ENCODE results near the gene ADAM17. TPM values are rescaled to one million over a fixed set of nuclear protein-coding genes. Genes with fewer than 3 reads are reported as not detected.
"Not testable (repeated sequence)": the region's sequence is repeated elsewhere in the genome, so short reads cannot be mapped to it uniquely, and the experiment has no call there.

Gene ADAM17
- 10 to 100 TPM; 20.7 to 25.0 TPM for total RNA-seq

- ChIA-PET POLR2A (interaction anchor here (0.6 to 3.5 kb wide), 42 partner anchors 9 to 721 kb away, joined by 3 to 47 read pairs (median 4); partner anchors contain the start of genes CPSF3, IAH1, ITGB1BP1 and TAF1B), CTCF (interaction anchor here (0.6 to 2.9 kb wide), 18 partner anchors 12 to 245 kb away, joined by 3 to 16 read pairs (median 4); partner anchors contain the start of genes IAH1 and YWHAQ)
- Mint-ChIP-seq H3K36me3 (ENCODE audit: low read depth) (peaks cover 16% of the 10 kb centered on the region), H3K27me3 (ENCODE audit: low read depth) (no peaks in the 10 kb centered on the region), H3K27ac (peak within 1 kb of the TSS; percentile 98), H3K4me3 (peak within 1 kb of the TSS; percentile 99), H3K9me3 (ENCODE audit: insufficient read depth) (no peaks in the 10 kb centered on the region), H3K4me1 (ENCODE audit: low read depth) (peaks cover 61% of the 10 kb centered on the region)
- ATAC-seq (peak; percentile 94), DNase-seq (peak; percentile 89)
These were observed at the start of gene ADAM17 for GRCh38 chr2:9555297-9556120. ADAM17 (minus strand) TSS chr2:9555830; CDS start chr2:9555605, 225 bp downstream.

- peaks cover 12% of the 10 kb centered on the region for H3K4me1 Mint-ChIP-seq (ENCODE audit: low read depth)
- peaks cover 15% of the 10 kb centered on the region for H3K9me3 Mint-ChIP-seq (ENCODE audit: insufficient read depth)
- POLR2A ChIA-PET: interaction anchor here (0.9 to 2.9 kb wide), 2 partner anchors 7 to 47 kb away, joined by 3 to 8 read pairs; partner anchors contain the start of gene ADAM17
- peaks cover 71% of the 10 kb centered on the region for H3K36me3 Mint-ChIP-seq (ENCODE audit: low read depth)
- ATAC-seq: no peak
- H3K27ac Mint-ChIP-seq: no peak overlapping the region
- no peak overlapping the region for H3K4me3 Mint-ChIP-seq
- no peaks in the 10 kb centered on the region for H3K27me3 Mint-ChIP-seq (ENCODE audit: low read depth)
- DNase-seq: no peak
- CTCF ChIA-PET: interaction anchor here (1.0 kb wide), 2 partner anchors 18 to 28 kb away, joined by 3 read pairs; partner anchors contain the start of gene YWHAQ
These were observed 46.8 kb upstream of the ADAM17 start for GRCh38 chr2:9602412-9602811.

- ATAC-seq (no peak), DNase-seq (no peak)
- Mint-ChIP-seq H3K27me3 (ENCODE audit: low read depth) (no peaks in the 10 kb centered on the region), H3K4me3 (no peak overlapping the region), H3K4me1 (ENCODE audit: low read depth) (peaks cover 17% of the 10 kb centered on the region), H3K36me3 (ENCODE audit: low read depth) (peaks cover 72% of the 10 kb centered on the region), H3K9me3 (ENCODE audit: insufficient read depth) (peaks cover 15% of the 10 kb centered on the region), H3K27ac (no peak overlapping the region)
- ChIA-PET POLR2A (interaction anchor here (2.9 kb wide), 1 partner anchor 46 kb away, joined by 8 read pairs; the partner anchor contains the start of gene ADAM17), CTCF (interaction anchor here (1.0 kb wide), 2 partner anchors 19 to 29 kb away, joined by 3 read pairs; partner anchors contain the start of gene YWHAQ)
These were observed 45.8 kb upstream of the ADAM17 start for GRCh38 chr2:9601397-9601796.

GRCh38 chr2:9599430-9599829 is 43.8 kb upstream of the ADAM17 start:
- Mint-ChIP-seq H3K4me1 (ENCODE audit: low read depth) (peaks cover 36% of the 10 kb centered on the region), H3K36me3 (ENCODE audit: low read depth) (peaks cover 57% of the 10 kb centered on the region), H3K27me3 (ENCODE audit: low read depth) (no peaks in the 10 kb centered on the region), H3K27ac (no peak overlapping the region), H3K9me3 (ENCODE audit: insufficient read depth) (peaks cover 11% of the 10 kb centered on the region), H3K4me3 (no peak overlapping the region)
- ChIA-PET CTCF (interaction anchor here (0.7 to 1.3 kb wide), 2 partner anchors 9 to 18 kb away, joined by 3 read pairs; no protein-coding TSS in a partner anchor), POLR2A (interaction anchor here (1.6 kb wide), 1 partner anchor 44 kb away, joined by 3 read pairs; the partner anchor contains the start of gene ADAM17)
- no peak for DNase-seq
- ATAC-seq: no peak

- Mint-ChIP-seq H3K4me1 (ENCODE audit: low read depth) (peaks cover 44% of the 10 kb centered on the region), H3K4me3 (no peak overlapping the region), H3K36me3 (ENCODE audit: low read depth) (peaks cover 52% of the 10 kb centered on the region), H3K27ac (peak overlapping the region; percentile 6), H3K9me3 (ENCODE audit: insufficient read depth) (peaks cover 11% of the 10 kb centered on the region), H3K27me3 (ENCODE audit: low read depth) (no peaks in the 10 kb centered on the region)
- CTCF ChIA-PET: interaction anchor here (0.8 to 1.4 kb wide), 2 partner anchors 27 to 203 kb away, joined by 3 to 4 read pairs; no protein-coding TSS in a partner anchor
- no peak for DNase-seq
- POLR2A ChIA-PET: interaction anchor here (1.0 to 1.6 kb wide), 3 partner anchors 21 to 41 kb away, joined by 3 to 9 read pairs (median 3); partner anchors contain the start of genes ADAM17 and YWHAQ
- no peak for ATAC-seq
These were observed 41.1 kb upstream of the ADAM17 start for GRCh38 chr2:9596621-9597311.

GRCh38 chr2:9595746-9596145 is 40.1 kb upstream of the ADAM17 start:
- Mint-ChIP-seq H3K9me3 (ENCODE audit: insufficient read depth) (peaks cover 11% of the 10 kb centered on the region), H3K4me3 (no peak overlapping the region), H3K4me1 (ENCODE audit: low read depth) (peaks cover 44% of the 10 kb centered on the region), H3K27me3 (ENCODE audit: low read depth) (no peaks in the 10 kb centered on the region), H3K36me3 (ENCODE audit: low read depth) (peaks cover 51% of the 10 kb centered on the region), H3K27ac (no peak overlapping the region)
- ATAC-seq: no peak
- ChIA-PET POLR2A (interaction anchor here (1.2 to 1.6 kb wide), 2 partner anchors 36 to 40 kb away, joined by 3 to 9 read pairs; partner anchors contain the start of genes ADAM17 and YWHAQ), CTCF (interaction anchor here (0.8 to 1.9 kb wide), 5 partner anchors 9 to 204 kb away, joined by 3 to 9 read pairs (median 3); no protein-coding TSS in a partner anchor)
- DNase-seq: no peak

- H3K9me3 Mint-ChIP-seq (ENCODE audit: insufficient read depth); DNase-seq; ATAC-seq; H3K27ac Mint-ChIP-seq; H3K4me3 Mint-ChIP-seq; H3K27me3 Mint-ChIP-seq (ENCODE audit: low read depth): not testable (repeated sequence)
- CTCF ChIA-PET: interaction anchor here (0.6 to 1.9 kb wide), 5 partner anchors 9 to 204 kb away, joined by 3 to 9 read pairs (median 3); no protein-coding TSS in a partner anchor
- POLR2A ChIA-PET: interaction anchor here (1.1 to 1.6 kb wide), 4 partner anchors 8 to 40 kb away, joined by 3 to 9 read pairs (median 4); partner anchors contain the start of gene ADAM17
- Mint-ChIP-seq H3K36me3 (ENCODE audit: low read depth) (peaks cover 49% of the 10 kb centered on the region), H3K4me1 (ENCODE audit: low read depth) (peaks cover 44% of the 10 kb centered on the region)
These were observed 39.6 kb upstream of the ADAM17 start for GRCh38 chr2:9595256-9595655.

- peak overlapping the region; percentile 22 for H3K27ac Mint-ChIP-seq
- POLR2A ChIA-PET: interaction anchor here (1.1 to 1.2 kb wide), 3 partner anchors 8 to 39 kb away, joined by 3 to 4 read pairs (median 4); partner anchors contain the start of gene ADAM17
- no peaks in the 10 kb centered on the region for H3K27me3 Mint-ChIP-seq (ENCODE audit: low read depth)
- peak; percentile 57 for ATAC-seq
- H3K4me3 Mint-ChIP-seq: no peak overlapping the region
- H3K36me3 Mint-ChIP-seq (ENCODE audit: low read depth): peaks cover 49% of the 10 kb centered on the region
- DNase-seq: no peak
- CTCF ChIA-PET: interaction anchor here (0.6 to 1.9 kb wide), 4 partner anchors 14 to 39 kb away, joined by 3 to 9 read pairs (median 3); partner anchors contain the start of gene ADAM17
- H3K9me3 Mint-ChIP-seq (ENCODE audit: insufficient read depth): peaks cover 2% of the 10 kb centered on the region
- H3K4me1 Mint-ChIP-seq (ENCODE audit: low read depth): peaks cover 38% of the 10 kb centered on the region
These were observed 38.9 kb upstream of the ADAM17 start for GRCh38 chr2:9594366-9595054.

GRCh38 chr2:9593925-9594324 is 38.3 kb upstream of the ADAM17 start:
- POLR2A ChIA-PET: interaction anchor here (0.6 to 1.2 kb wide), 2 partner anchors 38 to 43 kb away, joined by 4 read pairs; partner anchors contain the start of gene ADAM17
- H3K27me3 Mint-ChIP-seq (ENCODE audit: low read depth): no peaks in the 10 kb centered on the region
- H3K36me3 Mint-ChIP-seq (ENCODE audit: low read depth): peaks cover 43% of the 10 kb centered on the region
- H3K9me3 Mint-ChIP-seq (ENCODE audit: insufficient read depth): no peaks in the 10 kb centered on the region
- no peak overlapping the region for H3K4me3 Mint-ChIP-seq
- H3K4me1 Mint-ChIP-seq (ENCODE audit: low read depth): peaks cover 38% of the 10 kb centered on the region
- ATAC-seq: no peak
- H3K27ac Mint-ChIP-seq: no peak overlapping the region
- DNase-seq: no peak
- CTCF ChIA-PET: interaction anchor here (1.0 to 1.9 kb wide), 2 partner anchors 14 to 38 kb away, joined by 3 to 9 read pairs; partner anchors contain the start of gene ADAM17

GRCh38 chr2:9592699-9593098 is 37.1 kb upstream of the ADAM17 start:
- peaks cover 36% of the 10 kb centered on the region for H3K4me1 Mint-ChIP-seq (ENCODE audit: low read depth)
- DNase-seq (no peak), ATAC-seq (no peak)
- peaks cover 38% of the 10 kb centered on the region for H3K36me3 Mint-ChIP-seq (ENCODE audit: low read depth)
- no peaks in the 10 kb centered on the region for H3K9me3 Mint-ChIP-seq (ENCODE audit: insufficient read depth)
- ChIA-PET POLR2A (interaction anchor here (1.2 kb wide), 1 partner anchor 38 kb away, joined by 4 read pairs; the partner anchor contains the start of gene YWHAQ), CTCF (no interaction called here)
- no peak overlapping the region for H3K27ac Mint-ChIP-seq
- no peak overlapping the region for H3K4me3 Mint-ChIP-seq
- no peaks in the 10 kb centered on the region for H3K27me3 Mint-ChIP-seq (ENCODE audit: low read depth)
